A549 (cell line): ENCODE data around the gene DOP1A. TPM values are rescaled to one million over a fixed set of nuclear protein-coding genes. Genes with fewer than 3 reads are reported as not detected.

Experiments used
- ATAC-seq, 2 experiments: fragments of 200-7000 bp in 1 of 2; fragments of >200 bp in 1 of 2; cut with Nextera tagmentation in 1 of 2; cut with Tn5 transposase in 1 of 2; 3 replicates each; pipeline versions ENCODE4 v1.8.0 to v1.9.1; 2018 to 2020; ENCODE audit warnings: mild to moderate bottlenecking in 1 of 2, moderate library complexity in 1 of 2
- CTCF ChIA-PET: fragments of 300-600 bp; sonication (Branson Sonifier 250); formaldehyde crosslinking; extraction: SDS; loops from one replicate; lab custom pipeline; 2021; ENCODE audit warnings: antibody characterized with exemption, inconsistent platforms; lab: Yijun Ruan, JAX
- POLR2A ChIA-PET: fragments of 350-600 bp; formaldehyde crosslinking; extraction: SDS; loops from one replicate; lab custom pipeline; 2021; ENCODE audit warnings: antibody characterized with exemption, inconsistent platforms; lab: Yijun Ruan, JAX
- DNase-seq, 2 experiments: peaks; one replicate each; pipeline versions ENCODE4 v3.0.0 to v3.0.0-alpha.2; 2011 to 2016; ENCODE audit warnings: low read depth in 1 of 2, low spot score in 1 of 2
- FAIRE-seq: peaks from 2 replicates; lab custom pipeline; 2011; peaks lifted over from hg19 to GRCh38; lab: Jason Lieb, UNC
- H3K27ac ChIP-seq, 2 experiments: fragments of >200 bp; sonication (Bioruptor Twin); formaldehyde crosslinking; 3 replicates each; pipeline ENCODE4 v1.5.1; 2016 to 2017
- H3K4me1 ChIP-seq: fragments of >200 bp; sonication (Bioruptor Twin); formaldehyde crosslinking; 3 replicates; pipeline ENCODE4 v1.6.1; 2016
- H3K4me2 ChIP-seq: fragments of >200 bp; sonication (Bioruptor Twin); formaldehyde crosslinking; 3 replicates; pipeline ENCODE4 v1.6.1; 2016
- H3K4me3 ChIP-seq: fragments of >200 bp; sonication (Bioruptor Twin); formaldehyde crosslinking; 3 replicates; pipeline ENCODE4 v1.5.1; 2016
- H3K9me3 ChIP-seq: fragments of >200 bp; sonication (Bioruptor Twin); formaldehyde crosslinking; 3 replicates; pipeline ENCODE4 v1.6.1; 2016
- BHLHE40 ChIP-seq: IDR thresholded peaks from 2 replicates; pipeline ENCODE4 v1.6.1; 2012; ENCODE audit warnings: low read depth, low read length, inconsistent platforms
- CBX8 ChIP-seq: fragments of 200-600 bp; sonication (generic); IDR thresholded peaks from 2 replicates; pipeline ENCODE4 v1.6.1; 2016
- CEBPB ChIP-seq, 2 experiments: fragments of >200 bp in 1 of 2; sonication (Bioruptor Twin) in 1 of 2; formaldehyde crosslinking in 1 of 2; IDR thresholded peaks; 2 replicates each; pipeline ENCODE4 v1.6.1; 2012 to 2016
- CHD2 ChIP-seq: fragments of 150-350 bp; IDR thresholded peaks from 2 replicates; pipeline ENCODE4 v1.6.1; 2014; ENCODE audit warnings: low read length; ENCODE audit not compliant: partially characterized antibody
- CTCF ChIP-seq: fragments of >200 bp; sonication (Bioruptor Twin); formaldehyde crosslinking; IDR thresholded peaks from 3 replicates; pipeline ENCODE4 v1.5.1; 2016
- EHMT2 ChIP-seq: fragments of 200-600 bp; sonication (generic); IDR thresholded peaks from 2 replicates; pipeline ENCODE4 v1.6.1; 2016; ENCODE audit warnings: antibody characterized with exemption, low read depth, mild to moderate bottlenecking, moderate library complexity
- ESRRA ChIP-seq: fragments of 150-350 bp; IDR thresholded peaks from 2 replicates; pipeline ENCODE4 v1.6.1; 2014; ENCODE audit warnings: mild to moderate bottlenecking, low read length, borderline replicate concordance
- FOSB ChIP-seq: fragments of 250-450 bp; sonication (Bioruptor Pico); IDR thresholded peaks from 2 replicates; pipeline ENCODE4 v1.5.0; 2020; ENCODE audit warnings: mild to moderate bottlenecking, moderate library complexity
- FOXS1 ChIP-seq: fragments of 250-450 bp; sonication (Bioruptor Pico); IDR thresholded peaks from 2 replicates; pipeline ENCODE4 v1.5.0; 2020; ENCODE audit warnings: mild to moderate bottlenecking, moderate library complexity
- HDAC2 ChIP-seq: fragments of 200-600 bp; sonication (generic); IDR thresholded peaks from 2 replicates; pipeline ENCODE4 v1.6.1; 2016
- HMGXB4 ChIP-seq: fragments of 250-450 bp; sonication (Bioruptor Pico); IDR thresholded peaks from 2 replicates; pipeline ENCODE4 v1.5.0; 2021; ENCODE audit warnings: mild to moderate bottlenecking, moderate library complexity, borderline replicate concordance
- HOXB13 ChIP-seq: fragments of 250-450 bp; sonication (Bioruptor Pico); IDR thresholded peaks from 2 replicates; pipeline ENCODE4 v1.5.0; 2020; ENCODE audit warnings: low read depth, mild to moderate bottlenecking, moderate library complexity
- JUN ChIP-seq, 2 experiments: fragments of >200 bp; sonication (Bioruptor Twin); formaldehyde crosslinking; IDR thresholded peaks; 2 replicates in 1 of 2; 3 replicates in 1 of 2; pipeline ENCODE4 v1.6.1; 2016 to 2017
- JUNB ChIP-seq: fragments of >200 bp; sonication (Bioruptor Twin); formaldehyde crosslinking; IDR thresholded peaks from 2 replicates; pipeline ENCODE4 v1.6.1; 2016
- KDM1A ChIP-seq: fragments of 200-600 bp; sonication (generic); IDR thresholded peaks from 2 replicates; pipeline ENCODE4 v1.6.1; 2016; ENCODE audit warnings: low read depth, mild to moderate bottlenecking
- NPAS2 ChIP-seq: fragments of 250-450 bp; sonication (Bioruptor Pico); IDR thresholded peaks from 2 replicates; pipeline ENCODE4 v1.8.0; 2022; ENCODE audit warnings: mild to moderate bottlenecking, moderate library complexity, borderline replicate concordance
- PHF8 ChIP-seq: fragments of 200-600 bp; sonication (generic); IDR thresholded peaks from 2 replicates; pipeline ENCODE4 v1.6.1; 2016; ENCODE audit warnings: low read depth, mild to moderate bottlenecking, antibody characterized with exemption, moderate library complexity, borderline replicate concordance
- POLR2A ChIP-seq: IDR thresholded peaks from 2 replicates; pipeline ENCODE4 v1.6.1; 2012; ENCODE audit warnings: mild to moderate bottlenecking, low read length
- REST ChIP-seq: fragments of 200-600 bp; sonication (generic); IDR thresholded peaks from 2 replicates; pipeline ENCODE4 v1.6.1; 2016; ENCODE audit warnings: antibody characterized with exemption, mild to moderate bottlenecking, moderate library complexity
- RNF2 ChIP-seq: fragments of 200-600 bp; sonication (generic); IDR thresholded peaks from 2 replicates; pipeline ENCODE4 v1.6.1; 2016; ENCODE audit warnings: low read depth, mild to moderate bottlenecking, antibody characterized with exemption, moderate library complexity, borderline replicate concordance
- TFCP2L1 ChIP-seq: fragments of 250-450 bp; sonication (Bioruptor Pico); IDR thresholded peaks from 2 replicates; pipeline ENCODE4 v1.5.0; 2021; ENCODE audit warnings: mild to moderate bottlenecking
- WGBS: methylation state at CpG from one replicate; pipeline ENCODE4 v1.1.6; 2017; ENCODE audit errors: missing lambda C conversion rate; 5-methylcytosine and 5-hydroxymethylcytosine counted together
- polyA plus RNA-seq, 4 experiments: library from polyadenylated mRNA; depleted of rRNA in 3 of 4; stranded (reverse); fragments of >200 nt; fragmentation: RNase III in 1 of 4; extraction: RNeasy Plus Mini Kit Qiagen cat#74134 plus additional on column Dnase treatment in 1 of 4; gene quantifications; 2 replicates in 3 of 4; 3 replicates in 1 of 4; pipeline ENCODE4 v1.2.3, GENCODE V29; 2011 to 2017

The DOP1A gene
- polyA plus RNA-seq, 2 of the 4 experiments (the other 2 are of a cell fraction): 2.2 to 5.9 TPM

- no peak for TF ChIP-seq PHF8
- no peak for TF ChIP-seq FOSB (CRISPR knock-in tag)
- TF ChIP-seq JUN (IDR thresholded peaks at IDR 0.05): no peak
- TF ChIP-seq NPAS2 (CRISPR knock-in tag): no peak
- TF ChIP-seq BHLHE40: no peak
- TF ChIP-seq EHMT2: no peak
Observed at GRCh38 chr6:83069633-83070032, 2.2 kb downstream of the DOP1A start (continued).

- no peak for DNase-seq
- ChIA-PET CTCF (no interaction called here), POLR2A (no interaction called here)
- no peak overlapping the region for H3K27ac ChIP-seq
- H3K4me1 ChIP-seq: peaks cover 5% of the 10 kb centered on the region; the same call in 1 of the 3 replicates
- H3K4me2 ChIP-seq: no peak overlapping the region
- no peaks in the 10 kb centered on the region for H3K9me3 ChIP-seq
- ATAC-seq: no peak
- 91% methylated on average over 4 of the region's 4 CpGs for WGBS
- H3K4me3 ChIP-seq: no peak overlapping the region
- no peak for TF ChIP-seq NPAS2 (CRISPR knock-in tag)
- TF ChIP-seq HOXB13 (CRISPR knock-in tag): no peak
- TF ChIP-seq ESRRA: no peak
- no peak for TF ChIP-seq HDAC2
- TF ChIP-seq CTCF: no peak
- no peak for TF ChIP-seq JUNB
- no peak for TF ChIP-seq CBX8
- no peak for TF ChIP-seq KDM1A
- no peak for TF ChIP-seq POLR2A
- no peak for TF ChIP-seq EHMT2
- TF ChIP-seq CHD2: no peak
- TF ChIP-seq TFCP2L1 (CRISPR knock-in tag): no peak
- TF ChIP-seq HMGXB4: no peak
- TF ChIP-seq REST: no peak
- no peak for TF ChIP-seq RNF2
- TF ChIP-seq CEBPB (IDR thresholded peaks at IDR 0.05): no peak
- TF ChIP-seq JUN (IDR thresholded peaks at IDR 0.05): no peak
- TF ChIP-seq FOXS1: no peak
- FAIRE-seq: no peak
Observed at GRCh38 chr6:83071023-83071422, 3.6 kb downstream of the DOP1A start.
